NCI-H1694 treated with DMSO at 0.1 percent for 48 hours (cell line): ENCODE measurements around the gene SLC2A4RG.

Experiments used
- DNase-seq: peaks from one replicate; lab custom pipeline; 2025; lab: John Stamatoyannopoulos, UW

SLC2A4RG gene

GRCh38 chr20:63778034-63778752 lies 38.6 kb downstream of the SLC2A4RG start:
- no peak for DNase-seq

GRCh38 chr20:63778857-63779256 lies 39.3 kb downstream of the SLC2A4RG start:
- DNase-seq = no peak

GRCh38 chr20:63781181-63781580 lies 41.6 kb downstream of the SLC2A4RG start:
- DNase-seq = no peak

- no peak for DNase-seq
Observed at GRCh38 chr20:63782051-63782471, 42.5 kb downstream of the SLC2A4RG start.

GRCh38 chr20:63782521-63782971 lies 43.0 kb downstream of the SLC2A4RG start:
- DNase-seq = no peak

- no peak for DNase-seq
Observed at GRCh38 chr20:63783970-63784369, 44.4 kb downstream of the SLC2A4RG start.

GRCh38 chr20:63785691-63786131 lies 46.1 kb downstream of the SLC2A4RG start:
- DNase-seq = no peak

- DNase-seq = no peak
Observed at GRCh38 chr20:63787302-63787701, 47.7 kb downstream of the SLC2A4RG start.

GRCh38 chr20:63787749-63788148 lies 48.2 kb downstream of the SLC2A4RG start:
- DNase-seq = no peak

GRCh38 chr20:63789836-63790571 lies 50.4 kb downstream of the SLC2A4RG start:
- DNase-seq = no peak

- DNase-seq = no peak
Observed at GRCh38 chr20:63790572-63791168, 51.1 kb downstream of the SLC2A4RG start.

GRCh38 chr20:63791497-63792156 lies 52.1 kb downstream of the SLC2A4RG start:
- DNase-seq = no peak

- no peak for DNase-seq
Observed at GRCh38 chr20:63792866-63793265, 53.3 kb downstream of the SLC2A4RG start.
